Cardiac fibroblast (primary cell): ENCODE results near the gene DNTT.

Source experiments
- DNase-seq, 2 donors: peaks; one replicate each; pipeline versions ENCODE4 v3.0.0 to v3.0.0-alpha.2; 2010; ENCODE audit warnings: low read depth in 2 of 2
- H3K4me3 ChIP-seq, 2 donors: replicated peaks in 1 of 2; 1 replicate in 1 of 2; 2 replicates in 1 of 2; pipeline ENCODE4 v1.5.1; 2011; ENCODE audit warnings: low read depth in 2 of 2, low read length in 2 of 2, mild to moderate bottlenecking in 2 of 2, moderate library complexity in 1 of 2
- CTCF ChIP-seq: IDR thresholded peaks from one replicate; pipeline ENCODE4 v1.5.1; 2011; ENCODE audit warnings: low read depth, mild to moderate bottlenecking, low read length, inconsistent platforms

Gene DNTT

GRCh38 chr10:96290368-96291133 lies 13.7 kb upstream of the DNTT start:
- no peak for TF ChIP-seq CTCF
- no peak overlapping the region for H3K4me3 ChIP-seq
- DNase-seq: no peak

DNA sequence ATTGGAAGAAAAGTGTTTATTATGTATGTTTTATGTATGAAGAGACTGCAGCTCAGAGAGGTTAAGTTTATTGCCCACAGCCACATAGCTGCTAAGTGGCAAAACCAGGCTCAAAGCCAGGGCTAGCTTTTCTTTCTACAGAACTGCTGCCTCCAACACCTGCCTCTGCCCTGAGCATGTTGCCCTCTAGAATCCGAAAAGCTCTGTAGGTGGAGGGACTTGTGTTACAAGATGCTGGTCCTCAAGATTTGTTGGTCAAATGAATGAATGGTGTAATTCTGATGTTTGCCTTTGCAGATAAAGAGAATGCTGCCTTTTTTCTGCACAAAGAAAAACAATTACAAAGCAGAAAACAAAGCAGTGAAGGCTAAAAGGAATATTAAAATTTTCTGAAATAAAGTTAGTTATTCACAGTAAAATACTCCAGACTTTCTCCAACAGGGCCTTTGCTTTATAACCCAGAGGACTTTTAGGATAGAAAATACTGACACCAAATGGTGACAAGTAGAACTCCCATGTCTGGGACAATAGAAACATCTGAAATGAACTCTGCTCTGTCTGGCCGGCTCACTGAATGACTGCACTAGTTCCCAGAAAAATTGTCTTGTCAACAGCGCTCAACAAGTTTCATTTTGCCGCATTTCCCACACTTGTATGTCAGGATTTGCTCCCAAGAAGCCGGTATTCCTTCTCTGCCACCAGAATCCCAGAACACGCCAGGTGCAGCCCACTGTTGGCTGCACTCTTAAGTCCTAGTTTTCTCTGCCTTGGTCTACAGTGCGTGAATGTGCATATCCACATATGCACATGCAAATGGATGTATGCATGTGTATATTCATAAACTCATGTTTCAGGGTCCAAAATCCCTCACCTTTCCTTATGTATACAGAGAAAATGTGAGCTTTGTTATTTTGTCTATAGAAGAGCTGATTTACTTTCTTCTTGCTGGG lies 11.0 kb upstream of the DNTT start:
- peak; percentile 58 to 63 for DNase-seq
- no peak overlapping the region for H3K4me3 ChIP-seq
- peak; percentile 49 for TF ChIP-seq CTCF

DNA sequence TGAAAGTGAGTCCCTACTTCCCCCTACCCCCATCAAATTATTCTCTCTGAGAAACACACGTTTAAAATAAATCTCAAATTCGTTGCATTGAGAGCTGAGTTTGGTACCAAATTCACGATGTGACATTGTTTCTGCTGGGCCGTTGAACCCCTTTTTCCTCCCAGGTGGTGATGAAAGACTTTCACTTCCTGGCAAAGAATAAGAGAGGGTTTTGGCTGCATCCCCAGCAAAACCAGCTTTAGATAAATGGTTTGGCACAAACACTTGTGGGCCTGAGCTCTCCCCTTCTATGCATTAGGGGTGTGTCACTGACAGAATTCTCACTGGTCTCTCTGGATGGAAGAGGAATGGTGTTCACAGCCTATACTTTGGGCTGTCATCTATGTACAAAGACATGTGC lies 8.8 kb upstream of the DNTT start:
- no peak overlapping the region for H3K4me3 ChIP-seq
- TF ChIP-seq CTCF: no peak
- DNase-seq: no peak

DNA sequence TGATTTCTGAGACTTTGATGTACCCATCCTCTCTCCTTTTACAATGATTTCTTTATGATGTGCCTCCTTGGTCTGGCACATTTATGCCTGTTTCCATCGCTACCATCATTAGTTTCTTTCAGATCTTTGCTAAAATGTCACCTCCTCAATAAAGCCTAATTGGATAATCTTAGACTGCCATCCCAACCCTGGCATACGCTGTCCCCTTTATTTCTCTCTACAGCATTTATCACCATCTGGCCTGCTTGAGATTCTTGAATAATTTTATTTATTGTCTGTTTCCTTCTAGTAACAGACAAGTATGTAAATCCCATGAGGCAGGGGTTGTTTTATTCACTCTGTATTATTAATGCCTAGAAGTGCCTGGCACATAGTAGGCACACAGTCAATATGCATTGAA lies 6.7 kb upstream of the DNTT start:
- no peak for TF ChIP-seq CTCF
- H3K4me3 ChIP-seq: no peak overlapping the region
- DNase-seq: no peak

DNA sequence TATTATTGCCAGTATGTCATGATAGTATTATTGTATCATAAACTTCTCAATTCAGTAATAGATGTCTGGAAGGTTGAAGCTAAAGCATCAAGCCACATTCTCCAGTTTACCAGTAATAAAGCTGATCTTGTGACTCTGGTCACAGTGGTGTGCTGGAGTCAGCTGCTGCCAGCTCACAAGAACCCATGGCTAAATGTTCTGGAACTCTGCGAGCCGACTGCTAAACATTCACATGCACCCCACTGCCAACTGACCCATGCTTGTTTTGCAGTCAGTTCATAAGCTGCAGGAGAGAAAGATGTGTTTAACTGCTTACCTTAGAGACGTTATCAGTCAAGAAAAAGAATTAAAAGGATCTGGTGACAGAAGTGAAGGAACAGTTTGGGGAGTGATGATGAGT lies 5.9 kb upstream of the DNTT start:
- no peak overlapping the region for H3K4me3 ChIP-seq
- no peak for TF ChIP-seq CTCF
- DNase-seq: no peak

- TF ChIP-seq CTCF: no peak
- DNase-seq: no peak
- H3K4me3 ChIP-seq: no peak overlapping the region
Observed at GRCh38 chr10:96299383-96299782, 4.9 kb upstream of the DNTT start.
